Kidney epithelial cell (primary cell): ENCODE measurements around the gene MAP3K19. TPM values are rescaled to one million over a fixed set of nuclear protein-coding genes. Genes with fewer than 3 reads are reported as not detected.

Experiments used
- DNase-seq: peaks from one replicate; pipeline ENCODE4 v3.0.0-alpha.2; 2010; ENCODE audit warnings: low read depth
- H3K27me3 ChIP-seq: 2 replicates; pipeline ENCODE4 v1.6.0; 2011; ENCODE audit warnings: low read length; ENCODE audit not compliant: control insufficient read depth, insufficient read depth
- H3K36me3 ChIP-seq: 2 replicates; pipeline ENCODE4 v1.5.1; 2011; ENCODE audit warnings: low read length; ENCODE audit not compliant: control insufficient read depth, insufficient read depth
- H3K4me3 ChIP-seq: 2 replicates; pipeline ENCODE4 v1.5.1; 2011; ENCODE audit warnings: low read depth, mild to moderate bottlenecking, control low read depth, low read length
- total RNA-seq: library from RNA; depleted of rRNA; stranded (reverse); fragments of >200 nt; gene quantifications from 2 replicates; pipeline ENCODE4 v1.2.3, GENCODE V29; 2015
- TF ChIP-seq, protein P1 (sequence below): IDR thresholded peaks from 2 replicates; pipeline ENCODE4 v1.5.1; 2011; ENCODE audit warnings: mild to moderate bottlenecking, moderate library complexity, low read length, control low read depth, inconsistent platforms; ENCODE audit not compliant: insufficient read depth, poor library complexity, severe bottlenecking

The MAP3K19 gene
- total RNA-seq, 1 donor from 2014 or later: not detected

DNA sequence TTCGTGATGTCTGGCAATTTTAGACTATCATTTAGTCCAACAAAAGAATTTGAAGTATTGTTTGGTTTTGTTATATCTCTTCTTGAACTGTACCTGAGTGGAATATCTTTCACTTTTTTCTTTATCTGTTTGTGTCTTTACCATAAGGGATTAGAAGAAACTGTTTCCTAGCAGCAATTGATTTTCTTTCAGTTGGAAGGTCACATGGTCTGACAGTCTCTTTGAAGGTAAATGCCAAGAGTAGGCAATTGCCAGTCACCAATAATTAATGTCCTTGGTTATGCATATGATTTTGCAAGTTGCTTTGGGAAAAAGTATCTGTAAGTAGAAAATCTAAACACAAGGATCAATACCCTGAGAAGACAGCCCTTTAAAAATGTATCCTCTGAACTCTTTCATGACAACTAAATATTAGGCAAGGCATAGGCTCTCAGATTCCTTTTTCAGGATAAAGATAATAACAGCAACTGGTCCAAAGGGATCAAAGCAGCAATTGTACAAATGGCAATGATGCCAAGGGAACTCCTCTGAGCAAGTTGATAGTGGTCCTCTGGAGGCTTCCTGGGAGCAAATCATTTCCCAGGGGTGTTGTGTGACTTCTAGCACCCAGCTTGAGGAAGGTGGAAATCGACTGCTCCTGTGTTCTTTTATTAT is 17.6 kb downstream of the MAP3K19 start:
- TF ChIP-seq, protein P1, sequence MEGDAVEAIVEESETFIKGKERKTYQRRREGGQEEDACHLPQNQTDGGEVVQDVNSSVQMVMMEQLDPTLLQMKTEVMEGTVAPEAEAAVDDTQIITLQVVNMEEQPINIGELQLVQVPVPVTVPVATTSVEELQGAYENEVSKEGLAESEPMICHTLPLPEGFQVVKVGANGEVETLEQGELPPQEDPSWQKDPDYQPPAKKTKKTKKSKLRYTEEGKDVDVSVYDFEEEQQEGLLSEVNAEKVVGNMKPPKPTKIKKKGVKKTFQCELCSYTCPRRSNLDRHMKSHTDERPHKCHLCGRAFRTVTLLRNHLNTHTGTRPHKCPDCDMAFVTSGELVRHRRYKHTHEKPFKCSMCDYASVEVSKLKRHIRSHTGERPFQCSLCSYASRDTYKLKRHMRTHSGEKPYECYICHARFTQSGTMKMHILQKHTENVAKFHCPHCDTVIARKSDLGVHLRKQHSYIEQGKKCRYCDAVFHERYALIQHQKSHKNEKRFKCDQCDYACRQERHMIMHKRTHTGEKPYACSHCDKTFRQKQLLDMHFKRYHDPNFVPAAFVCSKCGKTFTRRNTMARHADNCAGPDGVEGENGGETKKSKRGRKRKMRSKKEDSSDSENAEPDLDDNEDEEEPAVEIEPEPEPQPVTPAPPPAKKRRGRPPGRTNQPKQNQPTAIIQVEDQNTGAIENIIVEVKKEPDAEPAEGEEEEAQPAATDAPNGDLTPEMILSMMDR: no peak
- no peak for DNase-seq
- H3K27me3 ChIP-seq: no peaks in the 10 kb centered on the region
- no peaks in the 10 kb centered on the region for H3K36me3 ChIP-seq
- no peak overlapping the region for H3K4me3 ChIP-seq

DNA sequence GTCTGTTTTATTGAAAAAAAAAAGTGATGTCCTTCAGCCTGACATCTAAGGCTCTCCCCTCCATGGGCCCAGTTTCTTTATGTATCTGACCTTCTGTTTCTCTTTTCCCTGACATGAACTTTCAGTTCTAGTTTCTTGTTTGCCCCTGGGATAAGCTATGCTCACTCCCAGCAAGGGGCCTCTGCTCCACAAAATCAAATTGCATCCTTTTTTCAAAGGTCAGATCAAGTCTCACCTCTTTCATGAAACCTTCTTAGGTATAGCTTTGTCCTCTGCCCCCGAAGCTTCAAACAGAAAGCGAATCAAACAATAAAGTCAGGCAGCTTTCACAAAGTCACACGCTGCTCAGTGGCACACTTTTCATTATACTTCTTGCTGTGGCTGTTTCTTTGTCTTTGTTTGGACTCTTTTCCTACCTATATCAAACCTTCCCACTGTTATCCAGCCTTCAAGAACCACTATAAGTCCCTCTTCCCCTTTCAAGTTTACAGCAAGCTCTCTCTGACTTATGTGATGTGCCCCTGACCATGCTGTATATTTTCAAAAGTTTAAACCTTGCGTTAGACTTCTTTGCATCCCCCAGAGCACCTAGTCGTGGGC is 23.3 kb downstream of the MAP3K19 start:
- Histone ChIP-seq H3K36me3 (no peaks in the 10 kb centered on the region), H3K4me3 (no peak overlapping the region), H3K27me3 (no peaks in the 10 kb centered on the region)
- TF ChIP-seq, protein P1: no peak
- no peak for DNase-seq

DNA sequence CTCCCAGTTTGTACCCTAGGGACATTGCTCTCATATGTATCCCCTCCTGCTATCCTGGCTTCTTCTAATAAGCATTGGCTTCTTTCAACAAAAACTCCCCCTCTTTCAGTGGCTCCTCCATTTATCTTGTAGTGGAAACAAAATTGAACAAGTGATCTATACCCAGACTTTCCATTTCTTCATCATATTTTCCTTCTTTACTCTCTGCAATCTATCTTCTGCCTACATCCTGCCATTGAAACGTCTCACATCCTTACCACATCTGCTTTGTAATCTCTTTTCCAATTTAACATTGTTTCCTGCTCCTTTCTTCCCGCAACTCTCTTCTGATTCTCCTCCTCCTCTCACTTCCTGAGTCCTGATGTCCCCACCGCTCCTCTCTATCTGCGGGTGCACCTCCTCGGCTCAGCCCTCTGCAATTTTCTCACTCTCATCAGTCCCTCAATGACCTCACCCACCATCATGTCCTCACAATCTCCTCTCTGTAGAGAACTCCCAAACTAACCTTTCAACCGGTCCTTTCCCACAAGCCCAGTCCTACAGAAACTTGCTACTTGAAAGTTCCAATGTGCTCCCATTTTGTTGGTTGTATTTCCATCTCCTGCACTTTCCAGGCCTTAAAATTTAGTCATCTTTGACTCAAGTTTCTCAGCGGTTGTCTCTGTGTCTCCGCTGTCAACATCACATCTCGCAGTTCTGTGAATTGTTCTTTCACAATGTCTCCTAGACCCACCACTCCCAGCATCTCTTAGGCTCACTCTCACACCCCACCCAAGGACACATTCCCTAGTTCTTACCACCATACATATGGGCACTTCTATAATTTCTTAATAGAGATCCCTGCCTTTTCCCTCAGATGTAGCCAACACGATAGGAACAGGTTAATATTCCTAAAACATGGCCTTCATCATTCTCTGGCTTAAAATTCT is 24.0 kb downstream of the MAP3K19 start:
- no peaks in the 10 kb centered on the region for H3K27me3 ChIP-seq
- H3K4me3 ChIP-seq: no peak overlapping the region
- H3K36me3 ChIP-seq: no peaks in the 10 kb centered on the region
- no peak for DNase-seq
- TF ChIP-seq, protein P1: no peak

DNA sequence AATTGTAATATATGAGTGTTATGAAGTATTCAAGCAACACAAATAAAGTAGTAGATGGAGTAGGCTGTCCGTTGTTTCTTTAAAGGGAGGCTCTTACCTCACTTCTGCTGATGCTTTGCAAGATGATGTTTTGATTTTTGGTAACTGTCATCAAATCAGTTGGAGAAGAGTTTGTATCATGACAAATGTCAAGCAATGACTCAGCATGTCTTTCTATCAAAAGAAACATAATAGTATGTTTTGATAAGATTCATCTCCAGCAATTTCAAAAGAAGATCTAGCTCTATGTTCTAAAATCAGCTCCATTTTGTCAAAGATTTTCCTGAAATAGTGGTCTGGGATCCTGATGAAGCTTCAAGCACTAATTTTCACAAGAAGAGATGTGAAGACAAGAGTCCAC is 25.6 kb downstream of the MAP3K19 start:
- TF ChIP-seq, protein P1: no peak
- DNase-seq: no peak
- Histone ChIP-seq H3K36me3 (no peaks in the 10 kb centered on the region), H3K4me3 (no peak overlapping the region), H3K27me3 (no peaks in the 10 kb centered on the region)

DNA sequence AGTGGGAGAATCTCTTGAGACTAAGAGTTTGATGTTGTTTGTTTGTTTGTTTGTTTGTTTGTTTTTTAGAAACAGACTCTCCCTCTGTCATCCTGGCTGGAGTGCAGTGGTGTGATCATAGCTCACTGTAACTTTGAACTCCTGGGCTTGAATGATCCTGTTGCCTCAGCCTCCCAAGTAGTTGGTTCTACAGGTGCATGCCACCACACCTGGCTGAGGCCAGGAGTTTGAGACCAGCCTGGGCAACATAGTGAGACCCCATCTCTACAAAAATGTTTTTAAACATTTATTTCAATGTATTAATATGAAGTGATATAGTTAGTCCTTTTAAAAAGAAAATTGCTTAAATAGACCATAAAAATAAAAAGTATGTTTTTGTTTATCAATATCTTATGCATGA is 35.6 kb downstream of the MAP3K19 start:
- H3K36me3 ChIP-seq: no peaks in the 10 kb centered on the region
- no peak overlapping the region for H3K4me3 ChIP-seq
- H3K27me3 ChIP-seq: no peaks in the 10 kb centered on the region
- TF ChIP-seq, protein P1: no peak
- no peak for DNase-seq
